K562 (cell line): ENCODE data around the gene N4BP3.

Source experiments
- GMEB1 ChIP-seq: fragments of 250-450 bp; sonication (Bioruptor Pico); IDR thresholded peaks from 2 replicates; pipeline ENCODE4 v1.4.0; 2020; ENCODE audit warnings: mild to moderate bottlenecking
- HCFC1 ChIP-seq: IDR thresholded peaks from 2 replicates; pipeline ENCODE4 v1.6.1; 2012; ENCODE audit warnings: low read depth, low read length, improper control_type of control experiment
- PCBP1 ChIP-seq: fragments of 200-400 bp; formaldehyde crosslinking; IDR thresholded peaks from 2 replicates; pipeline ENCODE4 v1.6.1; 2018; ENCODE audit warnings: mild to moderate bottlenecking, low read depth, low read length; ENCODE audit not compliant: poor library complexity, severe bottlenecking
- ZNF511 ChIP-seq: sonication (generic); formaldehyde crosslinking; IDR thresholded peaks from 2 replicates; pipeline ENCODE4 v1.8.0; 2022; ENCODE audit warnings: mild to moderate bottlenecking, missing genetic modification reagents
- ZNF639 ChIP-seq, 2 experiments: fragments of 200-800 bp in 1 of 2; sonication (Bioruptor generic) in 1 of 2; sonication (generic) in 1 of 2; formaldehyde crosslinking in 1 of 2; IDR thresholded peaks in 1 of 2; conservative IDR thresholded peaks in 1 of 2; 2 replicates each; pipeline versions ENCODE4 v1.5.0 to v1.6.1; 2016 to 2020; ENCODE audit warnings: missing compliant biosample characterization in 1 of 2, missing genetic modification characterization in 1 of 2, missing genetic modification reagents in 1 of 2
- TF ChIP-seq, protein P1 (sequence below): sonication (generic); formaldehyde crosslinking; IDR thresholded peaks from 2 replicates; pipeline ENCODE4 v1.8.0; 2023; ENCODE audit warnings: mild to moderate bottlenecking, missing genetic modification reagents

GRCh38 chr5:178116143-178116885, 3.0 kb downstream of the N4BP3 start:
- TF ChIP-seq GMEB1 (no peak), HCFC1 (no peak), PCBP1 (no peak), ZNF639 (CRISPR knock-in tag; conservative IDR thresholded peaks at IDR 0.05 in 1 of 2, IDR thresholded peaks at IDR 0.05 in 1 of 2) (no peak), ZNF511 (CRISPR knock-in tag) (no peak)
- TF ChIP-seq, protein P1, sequence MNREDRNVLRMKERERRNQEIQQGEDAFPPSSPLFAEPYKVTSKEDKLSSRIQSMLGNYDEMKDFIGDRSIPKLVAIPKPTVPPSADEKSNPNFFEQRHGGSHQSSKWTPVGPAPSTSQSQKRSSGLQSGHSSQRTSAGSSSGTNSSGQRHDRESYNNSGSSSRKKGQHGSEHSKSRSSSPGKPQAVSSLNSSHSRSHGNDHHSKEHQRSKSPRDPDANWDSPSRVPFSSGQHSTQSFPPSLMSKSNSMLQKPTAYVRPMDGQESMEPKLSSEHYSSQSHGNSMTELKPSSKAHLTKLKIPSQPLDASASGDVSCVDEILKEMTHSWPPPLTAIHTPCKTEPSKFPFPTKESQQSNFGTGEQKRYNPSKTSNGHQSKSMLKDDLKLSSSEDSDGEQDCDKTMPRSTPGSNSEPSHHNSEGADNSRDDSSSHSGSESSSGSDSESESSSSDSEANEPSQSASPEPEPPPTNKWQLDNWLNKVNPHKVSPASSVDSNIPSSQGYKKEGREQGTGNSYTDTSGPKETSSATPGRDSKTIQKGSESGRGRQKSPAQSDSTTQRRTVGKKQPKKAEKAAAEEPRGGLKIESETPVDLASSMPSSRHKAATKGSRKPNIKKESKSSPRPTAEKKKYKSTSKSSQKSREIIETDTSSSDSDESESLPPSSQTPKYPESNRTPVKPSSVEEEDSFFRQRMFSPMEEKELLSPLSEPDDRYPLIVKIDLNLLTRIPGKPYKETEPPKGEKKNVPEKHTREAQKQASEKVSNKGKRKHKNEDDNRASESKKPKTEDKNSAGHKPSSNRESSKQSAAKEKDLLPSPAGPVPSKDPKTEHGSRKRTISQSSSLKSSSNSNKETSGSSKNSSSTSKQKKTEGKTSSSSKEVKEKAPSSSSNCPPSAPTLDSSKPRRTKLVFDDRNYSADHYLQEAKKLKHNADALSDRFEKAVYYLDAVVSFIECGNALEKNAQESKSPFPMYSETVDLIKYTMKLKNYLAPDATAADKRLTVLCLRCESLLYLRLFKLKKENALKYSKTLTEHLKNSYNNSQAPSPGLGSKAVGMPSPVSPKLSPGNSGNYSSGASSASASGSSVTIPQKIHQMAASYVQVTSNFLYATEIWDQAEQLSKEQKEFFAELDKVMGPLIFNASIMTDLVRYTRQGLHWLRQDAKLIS (CRISPR knock-in tag) = no peak
